HepG2 (cell line): ENCODE measurements around the gene NEDD8. TPM values are rescaled to one million over a fixed set of nuclear protein-coding genes. Genes with fewer than 3 reads are reported as not detected.

Experiments used
- AGO2 ChIP-seq: fragments of 200-400 bp; formaldehyde crosslinking; optimal IDR thresholded peaks from 2 replicates; pipeline ENCODE3; 2017; ENCODE audit warnings: mild to moderate bottlenecking, low read depth, low read length, moderate library complexity
- DNMT1 ChIP-seq: sonication (generic); formaldehyde crosslinking; IDR thresholded peaks from 2 replicates; pipeline ENCODE4 v1.5.1; 2020; ENCODE audit warnings: mild to moderate bottlenecking, missing genetic modification reagents
- JDP2 ChIP-seq: sonication (generic); formaldehyde crosslinking; IDR thresholded peaks from 2 replicates; pipeline ENCODE4 v1.8.1; 2022; ENCODE audit warnings: missing genetic modification reagents, borderline replicate concordance
- PITX1 ChIP-seq: sonication (generic); formaldehyde crosslinking; IDR thresholded peaks from 2 replicates; pipeline ENCODE4 v1.5.1; 2020; ENCODE audit warnings: mild to moderate bottlenecking, missing genetic modification reagents
- POLR2G ChIP-seq: fragments of 200-400 bp; formaldehyde crosslinking; IDR thresholded peaks from 2 replicates; pipeline ENCODE4 v1.6.1; 2018; ENCODE audit warnings: mild to moderate bottlenecking, low read depth, low read length, moderate library complexity
- RBFOX2 ChIP-seq: fragments of 200-400 bp; formaldehyde crosslinking; IDR thresholded peaks from 2 replicates; pipeline ENCODE4 v1.6.1; 2017; ENCODE audit warnings: low read depth, mild to moderate bottlenecking, low read length
- ZC3H13 ChIP-seq: sonication (generic); formaldehyde crosslinking; IDR thresholded peaks from 2 replicates; pipeline ENCODE4 v1.8.1; 2023; ENCODE audit warnings: mild to moderate bottlenecking, missing genetic modification reagents, moderate library complexity
- ZNF75D ChIP-seq: sonication (generic); formaldehyde crosslinking; IDR thresholded peaks from 2 replicates; pipeline ENCODE4 v1.8.1; 2023; ENCODE audit warnings: missing genetic modification reagents, mild to moderate bottlenecking, borderline replicate concordance
- polyA plus RNA-seq, 8 experiments: library from polyadenylated mRNA; depleted of rRNA in 3 of 8; stranded (reverse) in 7 of 8; unstranded in 1 of 8; fragments of >200 nt; fragmentation: Illumina TruSeq in 4 of 8; extraction: Trizol in 4 of 8; gene quantifications; 2 replicates each; pipeline versions ENCODE4 v1.2.1 to v1.2.3, GENCODE V29; 2011 to 2016; ENCODE audit warnings: low read depth in 4 of 8, missing spikeins in 1 of 8, mixed read lengths in 1 of 8; ENCODE audit not compliant: insufficient read depth in 1 of 8
- total RNA-seq, 5 experiments: library from RNA; depleted of rRNA; stranded (reverse); fragments of >200 nt; fragmentation: Illumina TruSeq; extraction: Trizol; gene quantifications; 2 replicates each; pipeline ENCODE4 v1.2.3, GENCODE V29; 2016; ENCODE audit warnings: low read depth in 1 of 5
- TF ChIP-seq, protein P1 (sequence below): sonication (generic); formaldehyde crosslinking; IDR thresholded peaks from 2 replicates; pipeline ENCODE4 v1.5.0; 2020; ENCODE audit warnings: mild to moderate bottlenecking, missing genetic modification reagents, borderline replicate concordance
- TF ChIP-seq, protein P2 (sequence below): sonication (generic); formaldehyde crosslinking; IDR thresholded peaks from 2 replicates; pipeline ENCODE4 v1.5.0; 2020; ENCODE audit warnings: mild to moderate bottlenecking, missing genetic modification reagents
- TF ChIP-seq, protein P3 (sequence below): sonication (generic); formaldehyde crosslinking; IDR thresholded peaks from 2 replicates; pipeline ENCODE4 v1.4.0; 2020; ENCODE audit warnings: low read depth, mild to moderate bottlenecking, missing genetic modification reagents
- TF ChIP-seq, protein P4 (sequence below): fragments of 450-650 bp; IDR thresholded peaks from 2 replicates; pipeline ENCODE4 v1.6.1; 2016

Gene NEDD8
- total and polyA plus RNA-seq, 2 of the 13 experiments (the other 11 are each of a cell fraction or from before 2014, with no cell fraction given) = 535 to 713 TPM

DNA sequence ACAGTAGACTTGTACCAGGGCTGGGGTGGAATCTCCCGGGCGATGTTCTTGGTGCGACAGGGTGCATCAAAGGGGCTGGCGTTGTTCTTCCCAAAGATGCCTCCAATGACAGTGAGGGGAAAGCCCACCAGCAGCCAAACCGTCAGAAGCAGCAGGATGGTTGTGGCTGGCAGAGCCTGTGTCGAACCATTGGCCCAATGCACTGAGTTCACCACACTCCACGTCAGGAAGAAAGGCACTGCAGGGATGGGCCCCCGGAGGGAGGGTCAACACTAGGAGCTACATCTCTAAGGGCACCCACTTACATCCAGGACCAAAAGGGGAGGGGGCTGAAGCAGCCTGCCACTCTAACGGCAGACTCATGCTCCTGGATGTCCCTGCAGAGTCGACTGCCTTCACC lies 41.8 kb downstream of the NEDD8 start (continued):
- TF ChIP-seq, protein P1, sequence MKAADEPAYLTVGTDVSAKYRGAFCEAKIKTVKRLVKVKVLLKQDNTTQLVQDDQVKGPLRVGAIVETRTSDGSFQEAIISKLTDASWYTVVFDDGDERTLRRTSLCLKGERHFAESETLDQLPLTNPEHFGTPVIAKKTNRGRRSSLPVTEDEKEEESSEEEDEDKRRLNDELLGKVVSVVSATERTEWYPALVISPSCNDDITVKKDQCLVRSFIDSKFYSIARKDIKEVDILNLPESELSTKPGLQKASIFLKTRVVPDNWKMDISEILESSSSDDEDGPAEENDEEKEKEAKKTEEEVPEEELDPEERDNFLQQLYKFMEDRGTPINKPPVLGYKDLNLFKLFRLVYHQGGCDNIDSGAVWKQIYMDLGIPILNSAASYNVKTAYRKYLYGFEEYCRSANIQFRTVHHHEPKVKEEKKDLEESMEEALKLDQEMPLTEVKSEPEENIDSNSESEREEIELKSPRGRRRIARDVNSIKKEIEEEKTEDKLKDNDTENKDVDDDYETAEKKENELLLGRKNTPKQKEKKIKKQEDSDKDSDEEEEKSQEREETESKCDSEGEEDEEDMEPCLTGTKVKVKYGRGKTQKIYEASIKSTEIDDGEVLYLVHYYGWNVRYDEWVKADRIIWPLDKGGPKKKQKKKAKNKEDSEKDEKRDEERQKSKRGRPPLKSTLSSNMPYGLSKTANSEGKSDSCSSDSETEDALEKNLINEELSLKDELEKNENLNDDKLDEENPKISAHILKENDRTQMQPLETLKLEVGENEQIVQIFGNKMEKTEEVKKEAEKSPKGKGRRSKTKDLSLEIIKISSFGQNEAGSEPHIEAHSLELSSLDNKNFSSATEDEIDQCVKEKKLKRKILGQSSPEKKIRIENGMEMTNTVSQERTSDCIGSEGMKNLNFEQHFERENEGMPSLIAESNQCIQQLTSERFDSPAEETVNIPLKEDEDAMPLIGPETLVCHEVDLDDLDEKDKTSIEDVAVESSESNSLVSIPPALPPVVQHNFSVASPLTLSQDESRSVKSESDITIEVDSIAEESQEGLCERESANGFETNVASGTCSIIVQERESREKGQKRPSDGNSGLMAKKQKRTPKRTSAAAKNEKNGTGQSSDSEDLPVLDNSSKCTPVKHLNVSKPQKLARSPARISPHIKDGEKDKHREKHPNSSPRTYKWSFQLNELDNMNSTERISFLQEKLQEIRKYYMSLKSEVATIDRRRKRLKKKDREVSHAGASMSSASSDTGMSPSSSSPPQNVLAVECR (CRISPR knock-in tag) = no peak
- 0 out of 2 replicates have a peak, but pooled peaks have one; percentile 15 for TF ChIP-seq DNMT1
- TF ChIP-seq, protein P2, sequence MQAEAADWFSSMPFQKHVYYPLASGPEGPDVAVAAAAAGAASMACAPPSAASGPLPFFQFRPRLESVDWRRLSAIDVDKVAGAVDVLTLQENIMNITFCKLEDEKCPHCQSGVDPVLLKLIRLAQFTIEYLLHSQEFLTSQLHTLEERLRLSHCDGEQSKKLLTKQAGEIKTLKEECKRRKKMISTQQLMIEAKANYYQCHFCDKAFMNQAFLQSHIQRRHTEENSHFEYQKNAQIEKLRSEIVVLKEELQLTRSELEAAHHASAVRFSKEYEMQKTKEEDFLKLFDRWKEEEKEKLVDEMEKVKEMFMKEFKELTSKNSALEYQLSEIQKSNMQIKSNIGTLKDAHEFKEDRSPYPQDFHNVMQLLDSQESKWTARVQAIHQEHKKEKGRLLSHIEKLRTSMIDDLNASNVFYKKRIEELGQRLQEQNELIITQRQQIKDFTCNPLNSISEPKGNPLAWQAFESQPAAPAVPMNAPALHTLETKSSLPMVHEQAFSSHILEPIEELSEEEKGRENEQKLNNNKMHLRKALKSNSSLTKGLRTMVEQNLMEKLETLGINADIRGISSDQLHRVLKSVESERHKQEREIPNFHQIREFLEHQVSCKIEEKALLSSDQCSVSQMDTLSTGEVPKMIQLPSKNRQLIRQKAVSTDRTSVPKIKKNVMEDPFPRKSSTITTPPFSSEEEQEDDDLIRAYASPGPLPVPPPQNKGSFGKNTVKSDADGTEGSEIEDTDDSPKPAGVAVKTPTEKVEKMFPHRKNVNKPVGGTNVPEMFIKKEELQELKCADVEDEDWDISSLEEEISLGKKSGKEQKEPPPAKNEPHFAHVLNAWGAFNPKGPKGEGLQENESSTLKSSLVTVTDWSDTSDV = no peak
- TF ChIP-seq ZC3H13 (CRISPR knock-in tag) = no peak
- TF ChIP-seq AGO2 = peak; percentile 54
- no peak for TF ChIP-seq ZNF75D (CRISPR knock-in tag)
- TF ChIP-seq, protein P3, sequence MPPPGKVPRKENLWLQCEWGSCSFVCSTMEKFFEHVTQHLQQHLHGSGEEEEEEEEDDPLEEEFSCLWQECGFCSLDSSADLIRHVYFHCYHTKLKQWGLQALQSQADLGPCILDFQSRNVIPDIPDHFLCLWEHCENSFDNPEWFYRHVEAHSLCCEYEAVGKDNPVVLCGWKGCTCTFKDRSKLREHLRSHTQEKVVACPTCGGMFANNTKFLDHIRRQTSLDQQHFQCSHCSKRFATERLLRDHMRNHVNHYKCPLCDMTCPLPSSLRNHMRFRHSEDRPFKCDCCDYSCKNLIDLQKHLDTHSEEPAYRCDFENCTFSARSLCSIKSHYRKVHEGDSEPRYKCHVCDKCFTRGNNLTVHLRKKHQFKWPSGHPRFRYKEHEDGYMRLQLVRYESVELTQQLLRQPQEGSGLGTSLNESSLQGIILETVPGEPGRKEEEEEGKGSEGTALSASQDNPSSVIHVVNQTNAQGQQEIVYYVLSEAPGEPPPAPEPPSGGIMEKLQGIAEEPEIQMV (CRISPR knock-in tag) = no peak
- no peak for TF ChIP-seq JDP2 (CRISPR knock-in tag)
- TF ChIP-seq, protein P4, sequence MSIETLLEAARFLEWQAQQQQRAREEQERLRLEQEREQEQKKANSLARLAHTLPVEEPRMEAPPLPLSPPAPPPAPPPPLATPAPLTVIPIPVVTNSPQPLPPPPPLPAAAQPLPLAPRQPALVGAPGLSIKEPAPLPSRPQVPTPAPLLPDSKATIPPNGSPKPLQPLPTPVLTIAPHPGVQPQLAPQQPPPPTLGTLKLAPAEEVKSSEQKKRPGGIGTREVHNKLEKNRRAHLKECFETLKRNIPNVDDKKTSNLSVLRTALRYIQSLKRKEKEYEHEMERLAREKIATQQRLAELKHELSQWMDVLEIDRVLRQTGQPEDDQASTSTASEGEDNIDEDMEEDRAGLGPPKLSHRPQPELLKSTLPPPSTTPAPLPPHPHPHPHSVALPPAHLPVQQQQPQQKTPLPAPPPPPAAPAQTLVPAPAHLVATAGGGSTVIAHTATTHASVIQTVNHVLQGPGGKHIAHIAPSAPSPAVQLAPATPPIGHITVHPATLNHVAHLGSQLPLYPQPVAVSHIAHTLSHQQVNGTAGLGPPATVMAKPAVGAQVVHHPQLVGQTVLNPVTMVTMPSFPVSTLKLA = no peak
- peak; percentile 44; the same call in 1 of the 2 replicates for TF ChIP-seq POLR2G
- no peak for TF ChIP-seq PITX1
- 0 out of 2 replicates have a peak, but pooled peaks have one; percentile 49 for TF ChIP-seq RBFOX2
